ENCODE measurements around the gene TBL2.
A peak's percentile ranks its signal among the peaks of the same experiment; 100 is the strongest.
"Not testable (repeated sequence)": the region's sequence is repeated elsewhere in the genome, so short reads cannot be mapped to it uniquely, and the experiment has no call there.

TBL2 gene

GRCh38 chr7:73570521-73570920, 7.9 kb downstream of the TBL2 start:
- DNase-seq (ENCODE audit: low spot score) = no peak

GRCh38 chr7:73569042-73569608, 9.3 kb downstream of the TBL2 start:
- DNase-seq (ENCODE audit: low spot score) = no peak

GRCh38 chr7:73567846-73568685, 10.3 kb downstream of the TBL2 start:
- no peak for DNase-seq (ENCODE audit: low spot score)

GRCh38 chr7:73567140-73567539, 11.2 kb downstream of the TBL2 start:
- no peak for DNase-seq (ENCODE audit: low spot score)

GRCh38 chr7:73566431-73566830, 11.9 kb downstream of the TBL2 start:
- DNase-seq (ENCODE audit: low spot score) = not testable (repeated sequence)

- no peak for DNase-seq (ENCODE audit: low spot score)
Observed at GRCh38 chr7:73565675-73566340, 12.6 kb downstream of the TBL2 start.

- DNase-seq (ENCODE audit: low spot score) = no peak
Observed at GRCh38 chr7:73560109-73560835, 18.1 kb downstream of the TBL2 start.

- DNase-seq (ENCODE audit: low spot score) = peak; percentile 82
Observed at GRCh38 chr7:73557397-73558257, 20.8 kb downstream of the TBL2 start, which contains the start of gene BCL7B. Gene BCL7B (minus strand): TSS chr7:73557690. CDS start chr7:73557578, 112 bp downstream.

- peak; percentile 96 for DNase-seq (ENCODE audit: low spot score)
Observed at GRCh38 chr7:73557108-73557396, 21.3 kb downstream of the TBL2 start.

GRCh38 chr7:73556208-73557107, 21.9 kb downstream of the TBL2 start:
- DNase-seq (ENCODE audit: low spot score) = no peak

GRCh38 chr7:73555411-73555982, 22.9 kb downstream of the TBL2 start:
- DNase-seq (ENCODE audit: low spot score) = no peak

- DNase-seq (ENCODE audit: low spot score) = not testable (repeated sequence)
Observed at GRCh38 chr7:73550093-73550492, 28.3 kb downstream of the TBL2 start.

GRCh38 chr7:73549176-73549575, 29.2 kb downstream of the TBL2 start:
- DNase-seq (ENCODE audit: low spot score) = no peak

GRCh38 chr7:73547841-73548240, 30.5 kb downstream of the TBL2 start:
- no peak for DNase-seq (ENCODE audit: low spot score)

GRCh38 chr7:73544678-73545077, 33.7 kb downstream of the TBL2 start:
- DNase-seq (ENCODE audit: low spot score) = no peak

- DNase-seq (ENCODE audit: low spot score) = no peak
Observed at GRCh38 chr7:73541722-73542121, 36.7 kb downstream of the TBL2 start.

GRCh38 chr7:73539709-73540108, 38.7 kb downstream of the TBL2 start:
- DNase-seq (ENCODE audit: low spot score) = no peak

- DNase-seq (ENCODE audit: low spot score) = not testable (repeated sequence)
Observed at GRCh38 chr7:73538510-73538909, 39.9 kb downstream of the TBL2 start.

- DNase-seq (ENCODE audit: low spot score) = no peak
Observed at GRCh38 chr7:73537051-73537450, 41.3 kb downstream of the TBL2 start.

GRCh38 chr7:73536479-73536878, 41.9 kb downstream of the TBL2 start:
- no peak for DNase-seq (ENCODE audit: low spot score)
